Transverse colon (tissue), 4 donors: ENCODE data around the gene HIBCH.

Source experiments
- CTCF ChIP-seq, 5 experiments: fragments of 200-600 bp in 3 of 5; fragments of 450-650 bp in 2 of 5; sonication (generic) in 3 of 5; IDR thresholded peaks; 1 replicate in 2 of 5; 2 replicates in 3 of 5; pipeline ENCODE4 v1.5.1; 2016 to 2017; ENCODE audit warnings: antibody characterized with exemption in 5 of 5, inconsistent platforms in 3 of 5, mild to moderate bottlenecking in 2 of 5, moderate library complexity in 1 of 5
- POLR2A ChIP-seq: fragments of 450-650 bp; IDR thresholded peaks from one replicate; pipeline ENCODE4 v1.6.1; 2016; ENCODE audit warnings: antibody characterized with exemption, mild to moderate bottlenecking, moderate library complexity
- POLR2AphosphoS5 ChIP-seq, 3 donors: sonication (generic); formaldehyde crosslinking; IDR thresholded peaks; one replicate each; pipeline ENCODE4 v1.6.1; 2016; ENCODE audit warnings: antibody characterized with exemption in 3 of 3

GRCh38 chr2:190302052-190302451 is 17.6 kb downstream of the HIBCH start:
- TF ChIP-seq CTCF (IDR thresholded peaks at IDR 0.05), result no peak
- TF ChIP-seq POLR2A, result no peak
- TF ChIP-seq POLR2AphosphoS5 (IDR thresholded peaks at IDR 0.05), result no peak
